Stimulated activated naive CD8-positive, alpha-beta T cell treated with anti-CD3 and anti-CD28 coated beads, Interleukin-15, Interleukin-2, amounts not matched to agents 100 U/mL and 50 U/mL, for 24 hours (primary cell): ENCODE data around the gene HOXA2.
A peak's percentile ranks its signal among the peaks of the same experiment; 100 is the strongest.

Experiments
- ATAC-seq: fragments of 150-1000 bp; cut with Tn5 transposase; one replicate; pipeline ENCODE4 v1.10.0; 2021
- DNase-seq: peaks from one replicate; pipeline ENCODE4 v3.0.0; 2021

HOXA2 gene

DNA sequence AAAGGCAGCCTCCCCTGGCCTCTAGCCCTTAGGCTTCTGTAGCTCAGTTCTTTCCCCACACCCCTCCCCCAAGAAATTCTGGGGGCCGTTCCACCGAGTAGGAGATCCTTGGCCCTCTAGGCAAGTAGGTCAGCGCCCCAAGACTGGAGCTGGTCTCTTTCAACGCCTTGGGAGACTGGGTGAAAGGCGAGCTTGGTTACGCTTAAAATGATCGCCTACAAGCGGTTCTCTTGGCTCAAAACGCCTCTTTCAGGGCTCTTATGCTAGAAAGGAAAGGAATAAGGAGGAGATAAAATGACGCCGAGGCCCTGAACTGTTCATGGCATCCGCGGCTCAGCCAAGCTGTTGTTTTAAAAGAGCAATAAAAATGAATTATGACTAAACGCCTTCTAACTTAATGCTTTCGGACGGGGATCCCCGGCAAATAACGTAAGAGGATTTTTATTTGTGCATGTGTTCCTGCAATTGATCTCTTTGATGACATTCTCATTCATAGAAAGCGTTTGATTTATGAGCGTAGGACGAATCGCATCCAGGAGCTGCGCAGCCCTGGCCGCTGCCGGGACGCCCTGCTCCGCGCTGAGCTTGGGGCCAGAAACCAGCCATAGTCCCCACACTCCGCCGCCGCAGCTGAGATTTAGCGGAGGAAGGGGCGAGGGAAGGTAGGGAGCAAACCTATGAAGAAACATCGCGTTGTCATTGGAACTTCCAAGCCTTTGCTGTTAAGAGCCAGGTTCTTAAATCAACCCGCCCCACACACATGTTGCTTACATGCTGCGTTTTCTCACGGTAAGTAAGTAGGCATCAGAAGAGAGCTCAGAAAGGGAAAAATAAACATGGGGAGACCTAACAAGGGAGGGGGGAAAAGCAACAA lies 3.7 kb downstream of the HOXA2 start:
- ATAC-seq = no peak
- no peak for DNase-seq

DNA sequence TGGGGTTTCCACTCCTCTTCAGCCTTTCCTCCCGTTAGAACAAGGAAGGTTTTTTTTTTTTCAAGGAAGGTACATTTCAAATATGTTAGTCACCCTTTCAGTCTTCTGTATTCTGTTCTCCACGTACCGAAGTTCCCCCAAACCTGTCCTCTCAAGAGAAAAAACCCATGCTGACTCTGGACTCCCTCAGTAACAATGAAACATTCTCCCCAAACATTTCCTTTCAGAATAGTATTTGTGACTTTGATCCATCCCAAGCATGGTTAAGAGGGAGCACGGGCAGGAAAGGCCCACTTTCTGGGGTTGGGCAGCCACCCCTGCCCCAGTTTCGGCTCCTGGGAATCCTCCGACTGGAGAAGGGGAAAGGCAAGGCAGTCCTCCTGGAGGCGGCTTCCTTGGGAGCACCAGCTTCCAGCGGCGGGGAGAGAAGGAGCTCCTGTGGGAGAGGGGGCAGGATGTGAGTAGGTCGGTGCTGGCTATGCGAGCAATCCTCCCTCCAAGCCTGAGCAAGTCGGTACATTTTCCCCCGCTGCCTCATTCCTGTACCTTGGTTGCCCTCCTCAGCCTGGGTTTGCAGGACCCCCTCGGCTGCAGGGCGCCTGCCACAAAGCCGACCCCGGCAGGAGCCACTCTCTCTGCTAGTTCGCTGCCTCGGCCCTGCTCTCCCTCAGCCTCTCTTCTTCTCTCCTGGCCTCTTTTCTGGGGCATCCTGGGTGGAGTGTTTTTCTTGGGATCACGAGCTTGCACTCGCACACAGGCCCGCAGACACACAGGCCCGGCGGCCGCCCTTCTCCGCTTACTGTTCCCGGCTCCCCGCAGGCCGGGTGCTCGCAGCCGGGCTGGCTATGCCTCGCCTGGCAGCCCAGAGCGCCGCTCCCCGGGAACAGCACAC lies 4.6 kb downstream of the HOXA2 start:
- no peak for ATAC-seq
- DNase-seq = no peak

DNA sequence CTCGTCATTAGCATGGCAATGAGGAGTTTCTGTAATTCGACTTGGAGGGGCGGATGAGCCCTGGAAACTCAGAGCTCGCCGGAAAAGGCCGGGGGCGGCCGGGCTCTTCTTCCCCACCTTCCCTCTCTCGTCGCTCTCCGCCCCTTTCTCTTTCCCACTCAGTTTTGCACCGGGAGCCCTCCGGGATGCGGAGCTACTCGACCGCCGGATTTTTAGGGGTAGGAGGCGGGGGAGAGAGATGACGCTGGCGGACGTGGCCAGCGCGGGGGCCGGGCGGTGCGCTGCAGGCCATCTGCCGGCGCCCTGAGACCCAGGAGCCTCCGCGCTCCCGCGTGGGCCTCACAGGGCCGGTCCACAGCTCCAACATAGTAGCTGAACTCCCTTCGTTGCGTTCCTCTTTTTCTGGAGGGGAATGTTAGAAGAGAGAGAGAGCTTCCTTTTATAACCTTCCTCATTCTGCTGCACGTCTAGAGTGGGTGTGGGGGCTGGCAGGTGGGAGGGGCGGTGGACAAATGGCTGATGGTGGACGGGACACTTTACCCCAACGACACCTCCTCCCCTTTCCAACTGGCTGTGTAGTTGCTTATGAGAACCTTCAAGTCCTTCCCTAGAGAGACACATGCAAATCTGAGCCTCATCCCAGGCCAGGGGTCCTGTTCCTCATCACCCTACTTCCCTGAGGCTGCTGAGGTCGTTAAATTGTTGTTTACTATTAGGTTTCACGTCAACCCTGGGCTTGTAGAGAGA lies 5.5 kb downstream of the HOXA2 start:
- DNase-seq (peak; percentile 17), ATAC-seq (no peak)

DNA sequence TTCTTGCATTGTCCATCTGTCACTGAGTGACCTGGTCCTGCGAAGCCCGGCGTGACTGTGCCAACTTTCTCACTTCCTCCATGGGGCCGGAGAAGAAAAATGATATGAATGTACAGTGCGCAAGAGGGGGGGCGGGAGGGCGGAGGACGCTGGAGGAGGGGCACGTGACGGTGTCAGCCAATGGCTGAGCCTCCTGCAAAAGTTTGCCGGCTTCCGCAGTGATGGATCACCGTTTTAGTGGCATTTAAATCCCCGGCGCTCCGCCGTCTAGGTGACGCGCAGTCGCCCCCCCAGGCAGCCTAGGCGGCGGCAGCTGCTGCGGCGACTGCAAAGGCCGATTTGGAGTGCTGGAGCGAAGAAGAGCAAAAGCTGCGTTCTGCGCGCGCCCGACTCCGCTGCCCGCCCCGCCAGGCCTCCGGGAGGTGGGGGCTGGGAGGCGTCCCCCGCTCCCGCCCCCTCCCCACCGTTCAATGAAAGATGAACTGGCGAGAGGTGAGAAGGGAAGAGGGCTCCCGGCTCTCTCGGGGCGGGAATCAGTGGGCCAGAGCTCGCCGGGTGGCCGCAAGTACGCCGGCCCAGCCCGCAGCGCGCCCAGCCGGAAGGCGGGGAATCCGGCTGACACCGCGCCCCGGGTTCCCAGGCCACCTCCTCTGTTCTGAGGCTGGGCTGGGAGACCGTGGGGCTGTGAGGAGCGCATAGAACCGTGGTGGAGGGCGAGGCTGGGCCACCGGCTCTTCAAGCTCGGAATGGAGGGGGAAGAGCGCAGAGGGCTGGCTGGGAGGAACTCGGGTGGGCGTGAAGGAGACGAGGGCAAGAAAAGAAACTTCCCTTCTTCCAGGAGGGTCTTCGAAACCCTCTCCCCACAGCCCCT lies 6.4 kb downstream of the HOXA2 start, which contains the start of gene HOXA1:
Gene HOXA1, minus strand, starts transcription at position 104 of the 871 bp plus-strand sequence. Its CDS starts 88 bp downstream, at position 16.
- peak; percentile 78 for DNase-seq
- ATAC-seq = peak; percentile 91

DNA sequence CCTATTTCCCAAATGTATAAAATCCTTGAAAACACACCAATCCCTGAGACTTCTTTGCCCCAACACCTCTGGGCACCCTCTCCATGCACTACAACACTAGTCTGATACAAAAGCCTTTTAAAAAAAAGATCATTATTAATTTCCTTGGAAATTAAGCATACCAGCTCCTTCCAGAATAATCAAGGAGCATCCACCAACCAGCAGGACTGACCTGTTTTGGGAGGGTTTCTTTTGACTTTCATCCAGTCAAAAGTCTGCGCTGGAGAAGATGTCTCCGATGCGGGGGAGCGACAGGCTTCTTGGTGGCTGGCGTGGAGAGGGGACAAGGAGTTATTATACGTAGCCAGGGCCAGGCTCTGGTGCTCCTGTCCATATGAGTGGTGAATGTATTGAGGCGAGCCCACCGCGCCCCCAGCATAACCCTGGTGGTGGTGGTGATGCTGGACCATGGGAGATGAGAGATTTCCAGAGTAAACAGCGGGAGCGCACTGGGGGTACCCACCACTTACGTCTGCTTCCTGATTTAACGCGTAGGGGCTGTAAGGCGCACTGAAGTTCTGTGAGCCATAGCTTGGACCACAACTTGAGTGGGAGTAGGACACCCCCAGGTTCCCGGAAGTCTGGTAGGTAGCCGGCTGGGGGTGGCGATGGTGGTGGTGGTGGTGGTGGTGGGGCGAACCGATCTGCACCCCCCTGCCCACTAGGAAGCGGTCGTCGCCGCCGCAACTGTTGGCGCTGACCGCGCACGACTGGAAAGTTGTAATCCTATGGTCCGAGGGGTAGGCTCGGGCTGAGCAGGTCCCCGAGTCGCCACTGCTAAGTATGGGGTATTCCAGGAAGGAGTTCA lies 7.2 kb downstream of the HOXA2 start:
- DNase-seq (peak; percentile 24), ATAC-seq (no peak)

DNA sequence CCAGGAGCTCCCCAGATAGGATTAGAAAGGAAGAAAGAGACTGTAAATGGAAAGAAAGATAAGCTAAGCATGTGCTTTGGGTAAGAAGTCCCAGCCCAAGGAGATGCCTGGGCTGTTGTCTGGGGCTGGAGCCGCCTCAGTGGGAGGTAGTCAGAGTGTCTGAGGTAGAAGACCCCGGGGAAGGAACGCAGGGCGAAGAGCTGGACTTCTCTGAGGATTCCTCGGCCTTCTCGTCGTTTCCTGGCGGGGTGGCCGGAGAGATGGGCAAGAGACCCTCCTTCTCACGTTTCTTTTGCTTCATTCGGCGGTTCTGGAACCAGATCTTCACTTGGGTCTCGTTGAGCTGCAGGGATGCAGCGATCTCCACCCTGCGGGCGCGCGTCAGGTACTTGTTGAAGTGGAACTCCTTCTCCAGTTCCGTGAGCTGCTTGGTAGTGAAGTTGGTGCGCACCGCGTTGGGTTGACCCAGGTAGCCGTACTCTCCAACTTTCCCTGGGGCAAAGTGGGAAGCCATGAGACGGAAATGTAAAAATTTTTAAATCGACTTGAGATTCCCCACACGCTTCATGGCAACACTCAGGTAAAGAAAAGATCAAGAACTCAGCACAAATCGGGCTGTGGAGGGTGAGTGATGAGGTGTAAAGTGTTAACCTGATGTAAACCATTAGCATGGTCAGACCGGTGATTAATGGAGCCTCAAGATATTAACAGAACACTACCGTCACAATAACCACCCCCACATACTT lies 8.0 kb downstream of the HOXA2 start:
- DNase-seq = no peak
- ATAC-seq = no peak

DNA sequence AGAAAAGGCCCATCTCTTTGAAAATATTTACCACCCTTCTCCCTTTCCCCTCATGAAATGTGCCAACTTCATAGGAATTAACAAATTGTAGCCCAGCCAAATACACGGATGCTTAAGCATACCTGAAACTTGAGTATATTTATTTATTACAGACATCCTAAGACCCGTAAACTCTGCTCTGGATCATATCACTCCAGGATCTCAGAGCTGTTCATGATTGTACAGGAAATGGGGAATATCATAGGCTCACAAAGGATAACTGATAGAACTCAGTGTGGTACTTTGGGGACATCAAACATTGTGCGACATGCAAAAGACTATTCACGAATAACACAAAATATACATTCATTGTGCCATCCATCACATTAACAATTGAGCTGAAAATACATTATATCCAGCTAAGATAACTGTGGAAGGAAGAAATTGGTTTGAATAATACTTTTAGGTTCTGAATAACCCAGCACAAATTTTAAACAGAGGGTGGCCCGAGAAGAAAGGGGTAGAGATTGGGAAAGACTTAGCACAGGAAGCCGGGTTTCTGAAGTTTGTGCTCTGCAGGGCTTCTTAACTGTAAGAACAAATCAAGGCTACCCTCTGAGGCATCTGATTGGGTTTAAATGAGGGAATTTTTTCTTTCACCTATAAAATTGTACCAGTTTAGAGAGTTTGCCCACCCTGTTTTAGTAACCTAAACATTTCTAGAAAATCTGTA lies 9.1 kb downstream of the HOXA2 start:
- no peak for ATAC-seq
- no peak for DNase-seq

DNA sequence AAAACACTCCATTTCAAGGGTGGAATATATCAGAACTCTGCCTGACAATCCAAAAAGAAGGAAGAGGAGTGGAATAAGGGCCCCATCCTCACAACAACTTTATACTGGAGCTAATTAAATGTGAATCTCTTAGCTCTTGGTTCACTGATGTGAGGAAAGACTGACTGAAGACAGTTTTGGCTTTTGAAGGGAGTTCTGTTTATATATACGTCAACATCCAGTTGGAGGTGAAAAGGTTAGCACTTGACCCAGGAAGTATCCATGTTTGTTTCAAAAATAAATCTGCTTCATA lies 9.7 kb downstream of the HOXA2 start:
- DNase-seq (no peak), ATAC-seq (no peak)

DNA sequence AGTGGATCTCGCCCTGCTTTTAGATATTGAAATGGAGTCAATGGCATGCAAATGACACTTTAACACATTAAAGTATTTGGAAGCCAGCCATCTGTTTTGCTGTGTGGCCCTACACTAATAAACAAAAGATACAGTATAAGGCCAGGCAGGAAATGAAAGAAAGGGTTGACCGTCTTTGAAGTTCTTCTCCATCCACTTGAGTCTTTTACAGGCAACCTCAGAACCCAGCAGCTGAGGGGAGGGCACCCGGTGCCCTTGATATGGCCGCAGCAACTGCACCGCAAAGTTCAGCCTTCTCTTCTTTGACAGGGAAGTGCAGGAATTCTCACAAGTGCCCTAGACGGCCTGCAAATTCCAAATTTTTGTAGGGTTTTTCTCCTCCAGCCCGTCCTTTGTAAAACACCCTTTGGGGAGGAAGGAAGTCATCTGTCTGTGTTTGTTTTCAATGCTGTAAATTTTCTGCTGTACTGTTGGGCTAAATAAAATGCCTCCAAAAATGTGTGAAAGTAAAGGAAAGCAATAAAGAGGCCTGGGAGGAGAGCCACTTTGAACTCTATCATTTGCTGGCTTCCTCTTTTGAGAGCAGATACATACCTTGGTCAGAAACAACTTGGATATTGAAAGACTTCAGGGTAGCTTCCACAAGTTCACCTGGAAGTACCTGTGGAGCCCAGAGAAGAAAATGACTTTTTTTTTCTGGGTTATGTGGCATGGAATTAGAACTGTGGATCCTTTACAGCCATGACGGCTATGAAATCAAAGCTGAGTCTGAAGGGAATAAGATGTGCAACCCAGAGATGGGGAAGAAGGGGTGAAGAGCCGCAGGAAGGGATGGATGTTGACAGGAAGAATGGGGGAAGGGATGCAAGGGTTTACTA lies 10.3 kb downstream of the HOXA2 start:
- ATAC-seq (no peak), DNase-seq (no peak)

DNA sequence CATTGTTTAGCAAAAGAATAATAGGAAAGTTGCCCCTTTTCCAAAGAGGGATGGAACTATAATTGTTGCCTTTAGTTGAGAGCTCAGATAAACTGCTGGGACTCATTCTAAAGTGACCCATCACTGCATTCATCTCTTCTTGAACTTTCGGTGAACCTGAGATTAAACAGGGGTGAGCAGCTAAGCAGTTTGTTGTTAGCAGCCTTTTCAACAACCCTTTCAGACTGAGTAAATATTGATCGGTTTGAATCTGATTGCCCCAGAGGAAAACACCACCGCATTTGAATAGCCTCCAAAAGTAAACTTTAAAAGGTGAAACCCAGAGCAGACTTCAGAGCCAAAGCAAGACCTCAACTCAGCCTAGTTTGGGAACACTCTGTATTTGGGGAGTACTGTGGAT lies 11.4 kb downstream of the HOXA2 start:
- DNase-seq (no peak), ATAC-seq (no peak)

DNA sequence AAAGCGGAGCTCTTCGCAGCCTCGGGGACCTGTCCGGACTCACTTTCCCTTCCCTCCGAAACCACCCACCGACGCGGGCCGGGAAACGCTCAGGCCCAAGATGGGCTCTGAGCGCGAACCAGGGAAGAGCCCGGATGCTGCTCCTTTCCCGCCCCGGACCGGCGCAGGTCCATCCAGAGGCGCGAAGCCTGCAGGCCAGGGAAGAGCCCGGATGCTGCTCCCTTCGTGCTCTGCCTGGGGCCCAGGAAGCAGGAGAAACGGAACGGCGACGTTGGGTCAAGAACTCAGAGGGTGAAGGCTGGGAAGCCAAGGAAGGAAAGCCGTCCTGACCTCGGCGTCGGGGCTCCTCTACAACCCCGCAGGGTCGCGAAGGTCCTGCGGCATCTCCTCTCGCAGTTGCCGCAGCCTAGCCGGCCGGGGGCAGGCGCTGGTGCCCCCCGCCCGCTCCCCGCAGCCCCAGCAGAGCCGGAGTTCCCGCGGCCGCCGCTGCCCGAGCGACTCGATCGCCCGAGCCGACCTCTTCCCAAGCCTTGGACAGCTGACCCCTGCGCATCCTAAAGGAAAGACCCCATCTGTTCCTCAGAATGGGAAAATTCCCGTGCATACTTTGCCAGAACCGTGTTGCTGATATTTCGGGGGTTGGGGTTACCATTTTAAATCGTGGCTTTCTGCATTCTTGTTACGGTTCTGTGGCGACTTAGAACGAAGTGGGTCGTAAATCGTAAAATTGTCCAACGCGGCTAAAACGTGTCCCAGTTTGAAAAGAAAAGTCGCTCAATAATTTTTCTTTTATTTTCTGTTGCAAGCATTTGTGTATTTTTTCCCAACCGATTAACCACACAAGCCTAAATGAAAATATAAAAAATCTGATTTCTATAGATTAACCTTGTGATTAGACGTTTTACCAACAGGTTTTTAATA lies 14.2 kb downstream of the HOXA2 start:
- DNase-seq (no peak), ATAC-seq (no peak)

DNA sequence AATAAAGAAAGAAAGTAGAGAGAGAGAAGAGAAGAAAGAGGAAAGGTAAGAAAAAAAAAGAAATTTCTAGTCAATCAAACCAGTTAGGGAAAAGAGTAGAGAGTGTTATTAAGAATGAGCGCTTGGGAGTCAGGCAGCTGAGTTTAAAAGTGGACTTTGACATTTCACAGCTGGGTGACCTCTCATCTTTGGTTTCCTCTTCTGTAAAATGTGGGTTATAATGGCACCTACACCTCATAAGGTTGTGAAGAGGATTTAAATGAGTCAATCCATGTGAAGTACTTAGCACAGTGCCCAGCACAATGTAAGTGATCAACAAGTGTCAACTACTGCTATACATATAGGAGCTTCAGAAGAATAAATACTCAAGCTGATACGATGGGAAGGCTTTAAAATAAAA lies 18.8 kb downstream of the HOXA2 start:
- ATAC-seq (no peak), DNase-seq (no peak)

DNA sequence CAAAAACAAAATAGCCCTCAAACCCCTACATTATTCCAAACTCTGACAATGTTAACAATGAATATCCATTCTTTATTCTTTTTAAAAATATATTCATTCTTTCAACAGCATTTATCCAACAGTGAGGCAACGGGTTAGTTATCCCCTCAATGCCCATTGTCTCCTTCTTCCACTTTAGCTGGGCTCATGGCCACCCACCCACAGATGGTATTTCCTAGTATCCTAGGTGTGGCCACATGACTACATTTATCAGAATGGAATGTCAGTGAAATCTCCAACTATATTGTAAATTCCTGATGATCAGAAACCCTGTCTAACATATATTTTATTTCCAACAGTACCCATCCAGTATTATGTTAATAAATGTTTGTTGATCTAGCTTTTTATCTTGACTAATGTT lies 20.3 kb downstream of the HOXA2 start:
- ATAC-seq (no peak), DNase-seq (no peak)

DNA sequence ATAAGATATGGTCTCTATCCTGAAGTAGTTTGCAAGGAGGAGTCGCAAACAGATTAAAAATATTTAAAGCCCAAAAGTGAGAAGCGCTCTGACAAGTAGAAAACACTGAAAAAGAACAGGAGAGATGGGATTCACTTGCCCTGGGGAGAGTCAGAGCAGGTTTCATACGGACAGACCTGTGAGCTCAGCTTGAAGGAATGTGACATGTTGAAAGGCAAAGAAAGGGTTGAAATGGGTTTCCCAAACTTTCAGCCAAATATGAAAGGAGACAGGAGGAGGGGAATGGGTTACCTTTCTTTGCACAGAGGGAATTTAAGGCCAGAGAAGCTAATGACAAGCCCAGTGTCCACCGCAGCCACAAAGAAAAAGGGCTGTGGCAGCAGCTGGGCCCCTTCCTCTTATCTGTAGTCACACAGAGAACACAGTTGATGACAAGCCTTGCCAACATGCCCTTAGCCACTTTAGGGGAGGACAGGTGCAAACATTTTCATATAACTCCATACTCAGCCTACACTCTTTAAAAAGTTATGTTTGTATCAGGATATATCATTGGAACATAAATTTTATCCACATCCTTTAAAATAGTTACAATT lies 21.5 kb downstream of the HOXA2 start:
- DNase-seq (no peak), ATAC-seq (no peak)

DNA sequence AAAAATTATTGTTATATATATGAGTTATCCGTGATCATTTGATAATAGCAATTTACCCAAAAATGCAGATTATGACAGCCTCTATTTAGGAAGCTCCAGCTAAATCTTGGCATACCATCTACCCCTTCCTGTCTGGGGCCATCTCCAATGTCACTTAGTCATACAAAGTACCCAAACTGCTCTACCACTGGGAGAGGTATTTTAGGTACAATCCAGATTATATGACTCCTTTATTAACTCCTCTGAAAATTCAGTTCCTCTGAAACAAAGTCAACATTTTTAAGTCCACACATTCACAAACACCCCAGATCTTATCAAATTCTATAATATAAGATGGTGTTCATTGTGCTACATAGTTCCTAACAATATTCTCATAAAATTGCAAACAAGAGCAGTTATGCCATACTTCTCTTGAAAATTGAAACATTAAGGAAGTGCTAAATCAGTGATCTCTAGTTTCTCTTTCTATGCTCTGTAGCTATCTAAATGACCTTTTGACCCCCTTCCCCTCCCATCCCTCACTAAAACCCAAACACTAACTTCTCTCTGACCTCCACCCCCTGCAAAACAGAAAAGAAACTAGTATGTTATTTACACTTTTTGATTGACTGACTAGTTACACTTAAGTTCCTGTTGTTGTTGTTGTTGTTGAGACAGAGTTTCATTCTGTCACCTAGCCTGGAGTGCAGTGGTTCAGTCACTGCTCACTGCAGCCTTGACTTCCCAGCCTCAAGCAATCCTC lies 23.1 kb downstream of the HOXA2 start:
- ATAC-seq (no peak), DNase-seq (no peak)

DNA sequence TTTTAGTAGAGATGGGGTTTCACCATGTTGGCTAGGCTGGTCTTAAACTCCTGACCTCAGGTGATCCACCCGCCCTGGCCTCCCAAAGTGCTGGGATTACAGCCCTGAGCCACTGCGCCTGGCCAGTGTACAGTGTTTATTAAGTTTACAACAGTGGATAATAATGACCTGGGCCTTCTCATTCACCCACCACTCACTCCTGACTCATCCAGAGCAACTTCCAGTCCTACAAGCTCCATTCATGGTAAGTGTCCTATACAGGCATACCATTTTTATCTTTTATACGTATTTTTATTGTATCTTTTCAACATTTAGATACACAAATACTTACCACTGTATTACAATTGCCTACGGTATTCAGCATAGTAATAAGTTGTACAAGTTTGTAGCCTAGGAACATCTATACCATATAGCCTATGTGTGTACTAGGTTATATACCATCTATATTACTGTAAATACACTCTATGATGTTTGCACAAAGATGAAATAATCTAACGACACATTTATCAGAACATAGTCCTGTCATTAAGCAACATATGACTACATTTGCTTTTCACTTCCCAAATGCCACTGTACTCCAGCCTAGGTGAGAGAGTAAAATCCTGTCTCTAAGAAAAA lies 23.8 kb downstream of the HOXA2 start:
- ATAC-seq (no peak), DNase-seq (no peak)
